NCI-H2171 (cell line): ENCODE results near the gene RAB3C.
"Not testable (repeated sequence)": the region's sequence is repeated elsewhere in the genome, so short reads cannot be mapped to it uniquely, and the experiment has no call there.

Experiments
- DNase-seq: peaks from one replicate; lab custom pipeline; 2025; lab: John Stamatoyannopoulos, UW

RAB3C gene

GRCh38 chr5:58602889-58603288, 20.0 kb downstream of the RAB3C start:
- not testable (repeated sequence) for DNase-seq

DNA sequence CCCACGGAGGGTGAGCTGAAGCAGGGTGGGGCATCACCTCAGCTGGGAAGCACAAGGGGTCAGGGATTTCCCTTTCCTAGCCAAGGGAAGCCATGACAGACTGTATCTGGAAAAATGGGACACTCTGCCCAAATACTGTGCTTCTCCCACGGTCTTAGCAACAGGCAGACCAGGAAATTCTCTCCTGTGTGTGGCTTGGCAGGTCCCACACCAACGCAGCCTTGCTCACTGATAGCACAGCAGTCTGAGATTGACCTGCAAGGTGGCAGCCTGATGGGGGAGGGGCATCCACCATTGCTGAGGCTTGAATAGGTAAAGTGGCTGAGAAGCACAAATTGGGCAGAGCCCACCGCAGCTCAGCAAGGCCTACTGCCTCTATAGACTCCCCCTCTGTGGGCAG, 23.2 kb downstream of the RAB3C start:
- DNase-seq: no peak

GRCh38 chr5:58615972-58616371, 33.1 kb downstream of the RAB3C start:
- no peak for DNase-seq

- DNase-seq: no peak
Observed at GRCh38 chr5:58617241-58617640, 34.4 kb downstream of the RAB3C start.

DNA sequence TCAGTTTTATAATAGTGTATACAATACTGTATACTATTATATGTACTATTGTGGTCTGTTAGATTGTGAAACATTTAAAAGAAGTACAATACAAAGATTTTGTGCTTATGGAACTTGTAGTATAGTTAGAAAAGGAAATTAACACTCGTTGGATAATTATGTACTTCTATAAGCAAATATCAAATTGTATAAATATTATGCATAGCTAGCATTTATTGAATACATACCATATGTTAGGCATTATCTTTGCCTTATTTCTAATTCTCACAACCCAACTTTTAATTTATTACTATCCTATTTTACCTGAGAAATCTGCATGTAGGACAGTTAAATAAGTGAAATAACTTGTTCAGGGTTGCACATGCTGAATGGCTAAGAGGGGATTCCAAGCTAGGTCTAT, 37.5 kb downstream of the RAB3C start:
- DNase-seq: no peak

GRCh38 chr5:58622936-58623871, 40.3 kb downstream of the RAB3C start:
- no peak for DNase-seq

GRCh38 chr5:58628626-58629025, 45.8 kb downstream of the RAB3C start:
- DNase-seq: no peak

DNA sequence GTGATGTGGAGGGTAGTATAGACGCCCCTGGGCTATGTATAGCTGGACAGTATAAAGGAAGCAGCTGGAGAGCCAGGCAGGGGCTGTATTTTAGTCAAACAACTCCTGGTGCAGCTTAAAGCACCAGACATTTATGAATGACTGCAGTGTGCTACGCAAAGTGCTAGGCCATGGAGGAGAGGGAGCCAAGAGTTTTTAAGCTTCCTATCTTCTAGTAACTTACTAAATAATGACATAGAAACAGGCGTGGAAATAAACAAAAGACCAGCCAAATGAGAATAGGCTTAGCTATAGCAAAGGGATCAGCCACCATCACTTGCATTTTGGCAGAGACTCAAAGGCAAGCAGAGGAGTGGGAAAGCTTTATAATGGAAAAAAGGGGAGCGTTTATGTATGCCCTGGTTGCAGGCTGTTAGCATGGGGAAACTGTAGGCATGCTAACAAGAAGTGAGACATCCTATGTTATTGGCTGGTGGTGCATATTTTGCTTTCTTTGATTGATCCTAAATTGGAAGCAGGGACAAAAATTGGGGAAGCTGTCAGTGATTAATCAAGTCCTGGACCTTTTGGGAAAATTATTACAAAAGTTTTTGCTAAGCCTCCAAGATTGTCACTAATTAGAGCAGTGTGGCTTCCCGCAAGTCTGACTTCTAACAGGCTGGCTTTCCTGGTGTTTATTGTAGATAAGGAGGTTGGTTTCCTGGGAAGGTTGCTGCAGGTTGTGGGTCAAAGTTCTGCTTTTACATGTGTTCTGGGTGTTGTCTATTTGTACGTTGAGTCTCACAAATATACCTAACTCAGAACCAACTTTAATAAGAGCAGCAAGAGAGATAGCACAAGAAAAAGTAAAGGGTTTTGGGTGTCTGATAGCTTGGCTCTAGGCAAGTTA, 46.6 kb downstream of the RAB3C start:
- no peak for DNase-seq

- no peak for DNase-seq
Observed at GRCh38 chr5:58631895-58632294, 49.0 kb downstream of the RAB3C start.

DNA sequence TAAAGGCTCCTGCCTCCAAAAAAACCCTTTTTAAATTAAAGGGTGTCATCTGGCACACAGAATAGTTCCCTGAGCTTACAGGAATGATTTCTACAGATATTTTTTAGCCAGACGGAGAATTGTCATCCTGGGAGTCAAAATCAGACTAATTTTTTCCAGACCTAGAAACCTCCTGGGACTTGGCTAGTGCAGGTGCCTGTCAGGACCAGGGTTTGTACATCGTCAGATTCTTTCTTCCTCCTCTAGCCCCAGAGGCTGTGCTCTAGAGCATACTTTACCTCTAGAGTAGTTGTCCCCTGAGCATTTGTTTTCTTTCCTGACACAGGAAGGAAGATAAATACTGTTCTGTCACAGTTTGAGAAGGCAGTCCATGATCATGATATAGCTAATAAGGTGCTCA, 52.5 kb downstream of the RAB3C start:
- no peak for DNase-seq

DNA sequence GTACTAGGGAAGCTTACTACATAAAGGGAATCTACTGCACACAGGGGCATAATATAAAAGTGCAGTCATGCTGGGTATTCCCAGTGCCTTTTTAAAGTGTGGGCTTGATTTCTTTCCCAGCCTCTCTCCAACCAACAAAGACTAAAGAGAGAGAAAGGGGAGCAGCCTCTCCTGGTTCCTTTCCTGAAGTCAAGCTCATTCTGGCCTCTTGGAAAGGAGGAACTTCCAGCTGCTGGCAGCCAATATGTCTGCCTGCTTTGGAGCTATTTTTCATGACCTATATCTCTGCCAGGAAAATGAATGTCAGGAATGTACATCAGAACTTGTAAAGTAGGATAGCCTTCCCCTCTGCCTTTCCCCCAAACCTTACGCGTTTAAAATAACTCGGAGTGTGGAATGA, 57.1 kb downstream of the RAB3C start:
- no peak for DNase-seq

GRCh38 chr5:58641533-58641932, 58.7 kb downstream of the RAB3C start:
- no peak for DNase-seq

GRCh38 chr5:58648846-58649245, 66.0 kb downstream of the RAB3C start:
- no peak for DNase-seq

GRCh38 chr5:58649716-58650115, 66.8 kb downstream of the RAB3C start:
- DNase-seq: no peak

DNA sequence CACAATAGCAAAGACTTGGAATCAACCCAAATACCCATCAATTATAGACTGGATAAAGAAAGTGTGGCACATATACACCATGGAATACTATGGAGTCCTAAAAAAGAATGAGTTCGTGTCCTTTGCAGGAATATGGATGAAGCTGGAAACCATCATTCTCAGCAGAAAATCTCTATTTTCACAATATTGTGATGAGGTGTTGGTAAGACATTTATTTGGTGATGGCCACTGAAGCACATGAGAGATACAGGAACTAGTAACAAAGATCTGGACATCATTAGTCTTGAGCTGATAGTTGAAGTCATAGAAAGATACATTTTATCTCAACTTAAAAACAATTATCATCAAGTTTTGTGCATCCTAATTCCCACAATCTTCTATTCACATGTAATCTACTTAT, 70.6 kb downstream of the RAB3C start:
- no peak for DNase-seq

DNA sequence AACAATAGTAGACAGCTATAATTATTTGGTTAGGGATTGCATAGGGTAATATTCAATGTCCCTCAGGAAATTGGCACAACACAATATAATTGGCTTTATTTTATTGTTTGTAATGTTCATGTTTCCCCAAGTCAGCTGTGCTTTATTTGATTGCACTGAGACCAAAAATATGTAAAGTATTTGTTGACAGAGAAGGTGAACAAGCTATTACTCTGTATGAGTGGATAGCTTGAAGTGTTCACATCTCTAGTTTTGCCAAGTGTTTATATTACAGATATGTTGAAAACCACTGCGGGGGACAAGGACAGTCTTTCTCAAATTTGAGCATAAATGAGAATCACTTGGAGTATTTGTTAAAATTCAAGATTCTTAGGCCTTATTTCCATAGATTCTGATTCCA, 83.3 kb downstream of the RAB3C start:
- no peak for DNase-seq

DNA sequence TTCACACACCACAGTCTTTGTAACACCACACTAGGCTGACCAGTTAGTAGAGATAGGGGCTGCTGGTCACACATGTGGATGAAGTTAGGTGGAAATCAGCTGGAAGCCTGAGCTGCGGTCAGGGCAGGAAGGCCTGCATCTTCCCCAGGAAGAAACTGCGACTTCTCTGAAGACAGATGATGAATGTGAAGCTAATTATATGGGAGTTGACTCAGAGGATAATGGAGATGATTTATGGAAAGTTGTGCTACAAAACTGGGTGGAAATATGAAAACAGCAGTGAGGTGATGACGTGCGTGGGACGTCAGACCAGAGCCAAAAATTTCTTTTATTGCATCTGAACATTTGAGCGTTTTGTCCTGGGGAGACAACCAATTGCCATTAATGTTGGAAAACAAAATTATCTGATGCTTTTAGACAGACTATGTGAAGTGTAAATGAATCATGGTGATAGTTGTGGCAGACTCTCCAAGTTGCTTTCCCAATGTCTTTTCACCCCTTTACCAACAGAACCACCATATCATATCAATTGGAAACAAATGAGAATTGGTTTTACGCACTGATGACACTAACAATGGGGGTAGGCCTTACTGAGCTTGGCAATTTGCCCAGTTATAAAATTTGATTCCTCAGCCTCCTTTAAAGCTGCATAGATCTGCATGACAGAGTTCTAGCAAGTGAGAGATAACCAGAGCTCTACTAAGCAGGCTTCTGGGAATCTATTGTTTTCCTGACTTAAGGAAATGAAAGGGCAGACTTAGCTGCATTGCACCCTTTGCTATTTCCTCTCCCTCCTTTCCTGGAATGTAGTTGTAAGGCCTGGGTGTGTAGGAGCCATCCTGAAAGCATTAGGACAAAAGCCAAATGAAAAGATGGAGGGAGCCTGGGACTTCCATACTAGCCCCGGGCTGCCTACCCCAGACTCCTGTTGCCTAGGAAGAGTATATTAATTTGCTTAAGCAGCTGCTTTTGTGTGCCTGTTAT, 84.0 kb downstream of the RAB3C start:
- no peak for DNase-seq

DNA sequence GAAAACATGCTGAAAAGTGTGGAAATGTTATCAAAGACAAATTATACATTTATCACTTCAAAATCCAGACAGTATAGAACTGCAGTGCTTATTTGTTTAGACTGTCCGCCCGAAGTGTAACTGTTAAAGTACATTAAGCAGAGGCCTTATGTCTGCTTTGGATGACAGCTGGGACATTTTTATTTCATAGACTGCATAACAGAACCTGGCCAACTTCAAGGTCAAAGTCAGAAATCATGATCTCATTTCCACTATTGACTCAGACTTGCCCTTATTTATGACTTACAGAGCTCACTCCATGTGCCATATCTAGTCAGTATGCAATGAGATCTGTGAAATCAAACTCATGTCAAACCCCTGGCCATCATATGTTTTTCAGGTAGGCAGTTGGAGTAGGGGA, 87.7 kb downstream of the RAB3C start:
- no peak for DNase-seq

DNA sequence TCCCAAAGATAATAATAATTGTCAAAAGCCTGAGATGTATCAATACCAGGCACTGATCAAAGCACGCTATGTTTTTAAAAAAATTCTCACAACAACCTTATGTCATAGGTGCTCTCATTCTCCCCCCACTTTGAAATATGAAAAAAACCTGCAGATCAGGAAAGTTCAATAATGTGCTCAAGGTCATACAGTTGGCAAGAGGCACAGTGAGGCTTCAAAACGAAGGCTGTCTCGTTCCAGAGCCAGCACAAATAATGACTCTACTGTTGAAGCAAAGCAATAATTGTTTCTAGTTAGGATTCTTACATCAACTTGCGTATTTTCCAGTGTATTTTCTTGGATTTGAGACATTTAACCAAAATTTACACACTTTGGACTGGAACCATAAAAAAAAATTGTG, 88.3 kb downstream of the RAB3C start:
- no peak for DNase-seq

- DNase-seq: no peak
Observed at GRCh38 chr5:58672521-58672920, 89.6 kb downstream of the RAB3C start.

- DNase-seq: no peak
Observed at GRCh38 chr5:58674070-58674469, 91.2 kb downstream of the RAB3C start.

DNA sequence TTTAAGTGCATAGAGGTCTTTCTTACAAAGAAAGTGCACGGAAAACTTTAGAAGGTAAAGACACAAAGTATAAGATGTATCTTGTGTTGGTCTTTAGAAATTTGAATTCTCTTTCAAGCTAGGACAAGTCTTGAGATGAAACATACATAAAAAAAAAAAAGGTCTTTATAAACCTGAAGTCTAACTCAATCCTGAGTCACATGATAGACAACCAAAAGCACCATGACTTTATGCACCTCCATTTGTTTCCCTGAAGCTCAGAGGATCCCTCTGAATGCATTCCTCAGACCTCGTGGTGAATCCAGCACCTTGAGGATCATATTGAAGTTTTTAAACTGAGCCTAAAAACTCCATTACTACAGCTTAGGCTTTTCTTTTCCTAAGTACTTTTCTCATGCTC, 91.8 kb downstream of the RAB3C start:
- no peak for DNase-seq
